ENCODE measurements around the gene PEX26. TPM values are rescaled to one million over a fixed set of nuclear protein-coding genes. Genes with fewer than 3 reads are reported as not detected.
"Not testable (repeated sequence)": the region's sequence is repeated elsewhere in the genome, so short reads cannot be mapped to it uniquely, and the experiment has no call there.

PEX26 gene
- total and polyA plus RNA-seq, 4 donors: 16.9 to 36.9 (median 19.5) TPM

GRCh38 chr22:18130699-18131429 lies 53.1 kb downstream of the PEX26 start:
- no peak overlapping the region for H3K4me3 ChIP-seq
- 95 to 96% methylated on average over 20 of the region's 20 CpGs for WGBS, 2 donors
- no peak for DNase-seq
- H3K9ac ChIP-seq (ENCODE audit: insufficient read depth in 1 of 2, low read length in 2 of 2): no peak overlapping the region
- ATAC-seq (ENCODE audit: insufficient read depth, low FRiP score): no peak
- H3K4me1 ChIP-seq (ENCODE audit: control insufficient read depth in 5 of 5, insufficient read depth in 5 of 5, low read length in 5 of 5): no peaks in the 10 kb centered on the region
- H3K36me3 ChIP-seq (ENCODE audit: control insufficient read depth in 4 of 4, insufficient read depth in 4 of 4, low read length in 4 of 4): peaks cover 0 to 4% (median 2%) of the 10 kb centered on the region in 4 donors
- H3K27me3 ChIP-seq (ENCODE audit: control insufficient read depth in 3 of 3, insufficient read depth in 3 of 3, low read length in 2 of 3): no peaks in the 10 kb centered on the region
- H3K9me3 ChIP-seq (ENCODE audit: control insufficient read depth in 4 of 4, insufficient read depth in 3 of 4, low read length in 3 of 4): no peaks in the 10 kb centered on the region
- no peak overlapping the region for H3K27ac ChIP-seq (ENCODE audit: low read depth in 1 of 2, low read length in 1 of 2)
- no peak for TF ChIP-seq CTCF (IDR thresholded peaks at IDR 0.05; ENCODE audit: control extremely low read depth, extremely low read depth)

GRCh38 chr22:18133452-18133851 lies 55.7 kb downstream of the PEX26 start:
- H3K9ac ChIP-seq (ENCODE audit: insufficient read depth in 1 of 2, low read length in 2 of 2): no peak overlapping the region
- 62 to 86% methylated on average over 2 of the region's 2 CpGs for WGBS, 2 donors
- peak; percentile 27 for ATAC-seq (ENCODE audit: insufficient read depth, low FRiP score)
- peak in 1 of 3 donors; percentile 68 for DNase-seq
- H3K4me1 ChIP-seq (ENCODE audit: control insufficient read depth in 5 of 5, insufficient read depth in 5 of 5, low read length in 5 of 5): no peaks in the 10 kb centered on the region
- H3K27me3 ChIP-seq (ENCODE audit: control insufficient read depth in 3 of 3, insufficient read depth in 3 of 3, low read length in 2 of 3): no peaks in the 10 kb centered on the region
- peaks cover 0 to 4% (median 0%) of the 10 kb centered on the region in 4 donors for H3K36me3 ChIP-seq (ENCODE audit: control insufficient read depth in 4 of 4, insufficient read depth in 4 of 4, low read length in 4 of 4)
- no peak for TF ChIP-seq CTCF (IDR thresholded peaks at IDR 0.05; ENCODE audit: control extremely low read depth, extremely low read depth)
- no peak overlapping the region for H3K27ac ChIP-seq (ENCODE audit: low read depth in 1 of 2, low read length in 1 of 2)
- no peaks in the 10 kb centered on the region for H3K9me3 ChIP-seq (ENCODE audit: control insufficient read depth in 4 of 4, insufficient read depth in 3 of 4, low read length in 3 of 4)
- no peak overlapping the region for H3K4me3 ChIP-seq

- 93 to 95% methylated on average over 21 of the region's 21 CpGs for WGBS, 2 donors
Observed at GRCh38 chr22:18136563-18137320, 59.0 kb downstream of the PEX26 start.

GRCh38 chr22:18141004-18141403 lies 63.2 kb downstream of the PEX26 start:
- H3K4me1 ChIP-seq (ENCODE audit: control insufficient read depth in 5 of 5, insufficient read depth in 5 of 5, low read length in 5 of 5); H3K27me3 ChIP-seq (ENCODE audit: control insufficient read depth in 3 of 3, insufficient read depth in 3 of 3, low read length in 2 of 3); H3K9me3 ChIP-seq (ENCODE audit: control insufficient read depth in 4 of 4, insufficient read depth in 3 of 4, low read length in 3 of 4); DNase-seq; H3K36me3 ChIP-seq (ENCODE audit: control insufficient read depth in 4 of 4, insufficient read depth in 4 of 4, low read length in 4 of 4); H3K27ac ChIP-seq (ENCODE audit: low read depth in 1 of 2, low read length in 1 of 2); H3K4me3 ChIP-seq; H3K9ac ChIP-seq (ENCODE audit: insufficient read depth in 1 of 2, low read length in 2 of 2); ATAC-seq (ENCODE audit: insufficient read depth, low FRiP score): not testable (repeated sequence)
- 96% methylated on average over 6 of the region's 6 CpGs for WGBS, 2 donors

More at GRCh38 chr22:18136563-18137320, 59.0 kb downstream of the PEX26 start:
- Histone ChIP-seq H3K27me3 (ENCODE audit: control insufficient read depth in 3 of 3, insufficient read depth in 3 of 3, low read length in 2 of 3) (no peaks in the 10 kb centered on the region), H3K4me1 (ENCODE audit: control insufficient read depth in 5 of 5, insufficient read depth in 5 of 5, low read length in 5 of 5) (no peaks in the 10 kb centered on the region), H3K9ac (ENCODE audit: insufficient read depth in 1 of 2, low read length in 2 of 2) (no peak overlapping the region), H3K9me3 (ENCODE audit: control insufficient read depth in 4 of 4, insufficient read depth in 3 of 4, low read length in 3 of 4) (no peaks in the 10 kb centered on the region), H3K4me3 (no peak overlapping the region), H3K27ac (ENCODE audit: low read depth in 1 of 2, low read length in 1 of 2) (no peak overlapping the region), H3K36me3 (ENCODE audit: control insufficient read depth in 4 of 4, insufficient read depth in 4 of 4, low read length in 4 of 4) (peaks cover 0 to 4% (median 0%) of the 10 kb centered on the region in 4 donors)
- TF ChIP-seq CTCF (IDR thresholded peaks at IDR 0.05; ENCODE audit: control extremely low read depth, extremely low read depth): no peak
- DNase-seq (no peak), ATAC-seq (ENCODE audit: insufficient read depth, low FRiP score) (no peak)
